Peyer's patch (tissue), 4 donors: Measurements from ENCODE around the gene ZDHHC15.
"Not testable (repeated sequence)": the region's sequence is repeated elsewhere in the genome, so short reads cannot be mapped to it uniquely, and the experiment has no call there.

Experiments
- CTCF ChIP-seq, 6 experiments: fragments of 450-650 bp in 4 of 6; fragments of 200-600 bp in 2 of 6; sonication (generic) in 1 of 6; IDR thresholded peaks; one replicate each; pipeline ENCODE4 v1.5.1; 2017 to 2019; ENCODE audit warnings: antibody characterized with exemption in 6 of 6, mild to moderate bottlenecking in 3 of 6, moderate library complexity in 1 of 6
- POLR2A ChIP-seq, 2 donors: fragments of 450-650 bp; IDR thresholded peaks; one replicate each; pipeline ENCODE4 v1.5.1; 2017; ENCODE audit warnings: antibody characterized with exemption in 2 of 2, mild to moderate bottlenecking in 2 of 2, moderate library complexity in 2 of 2

- not testable (repeated sequence) for TF ChIP-seq POLR2A, CTCF (IDR thresholded peaks at IDR 0.05)
Measured at GRCh38 chrX:75407153-75407552, 115.7 kb downstream of the ZDHHC15 start.
